SK-MEL-5 (cell line): ENCODE results near the gene HOXC10. TPM values are rescaled to one million over a fixed set of nuclear protein-coding genes. Genes with fewer than 3 reads are reported as not detected.
A peak's percentile ranks its signal among the peaks of the same experiment; 100 is the strongest.

Experiments
- DNase-seq: peaks from one replicate; pipeline ENCODE4 v3.0.0-alpha.2; 2016; ENCODE audit warnings: low read depth, low spot score
- in situ Hi-C: cut with HindIII; loops from 2 replicates; pipeline ENCODE4 v1.10.0; 2016; ENCODE audit warnings: low sequenced_read_pairs, high pct_unique_total_duplicates, low pct_unique_long_range_greater_than_20kb
- total RNA-seq: library from RNA; depleted of rRNA; stranded (reverse); fragments of >200 nt; shearing (Covaris generic); gene quantifications from 2 replicates; pipeline ENCODE4 v1.2.3, GENCODE V29; 2014

Gene HOXC10
- total RNA-seq, 1 experiment from 2014 or later = 0.53 TPM

- in situ Hi-C loops = no loop called here
These were observed 30.3 kb downstream of the HOXC10 start for GRCh38 chr12:54015018-54015931.

DNA sequence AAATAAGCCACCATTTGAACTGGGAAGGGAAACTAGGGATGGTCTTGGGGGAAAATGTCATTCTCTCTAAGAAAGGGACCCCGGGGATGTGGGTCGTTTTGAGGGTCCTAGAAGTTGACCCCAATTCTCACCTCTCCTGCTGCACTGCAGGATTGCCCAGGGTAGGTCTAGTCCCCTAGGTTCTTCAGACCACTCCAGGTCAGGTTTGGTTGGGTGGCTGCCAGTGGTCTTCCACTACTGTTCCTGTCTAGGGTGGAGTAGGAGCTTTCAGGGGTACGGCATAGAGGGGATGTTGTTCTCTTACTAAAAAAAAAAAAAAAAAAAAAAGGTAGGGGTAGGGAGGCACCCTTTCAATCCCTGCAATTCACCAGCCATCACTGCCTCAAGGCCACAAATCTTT, 31.1 kb downstream of the HOXC10 start:
- in situ Hi-C loops = no loop called here
- DNase-seq = no peak

More at GRCh38 chr12:54015018-54015931, 30.3 kb downstream of the HOXC10 start:
- no peak for DNase-seq

DNA sequence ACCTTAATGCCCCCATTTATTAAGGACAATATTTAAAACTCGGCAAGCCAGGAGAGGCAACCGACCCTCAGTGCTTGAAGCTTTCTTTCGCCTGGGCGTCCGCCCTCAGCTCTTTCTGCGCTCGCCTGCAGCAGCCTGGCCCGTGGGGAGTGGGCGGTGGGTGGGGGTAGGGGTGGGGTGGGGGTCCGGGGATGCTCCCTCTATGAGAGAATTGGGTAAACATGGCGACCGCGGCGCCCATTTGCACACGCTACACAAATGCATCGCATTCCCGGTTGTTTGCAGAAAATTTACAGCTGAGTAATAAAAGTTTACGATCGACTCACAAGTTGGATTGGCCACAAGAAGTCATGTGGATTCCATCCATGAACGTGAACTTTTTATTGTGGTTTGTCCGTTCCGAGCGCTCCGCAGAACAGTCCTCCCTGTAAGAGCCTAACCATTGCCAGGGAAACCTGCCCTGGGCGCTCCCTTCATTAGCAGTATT, 31.6 kb downstream of the HOXC10 start:
- DNase-seq = peak; percentile 64
- in situ Hi-C loops = no loop called here

DNA sequence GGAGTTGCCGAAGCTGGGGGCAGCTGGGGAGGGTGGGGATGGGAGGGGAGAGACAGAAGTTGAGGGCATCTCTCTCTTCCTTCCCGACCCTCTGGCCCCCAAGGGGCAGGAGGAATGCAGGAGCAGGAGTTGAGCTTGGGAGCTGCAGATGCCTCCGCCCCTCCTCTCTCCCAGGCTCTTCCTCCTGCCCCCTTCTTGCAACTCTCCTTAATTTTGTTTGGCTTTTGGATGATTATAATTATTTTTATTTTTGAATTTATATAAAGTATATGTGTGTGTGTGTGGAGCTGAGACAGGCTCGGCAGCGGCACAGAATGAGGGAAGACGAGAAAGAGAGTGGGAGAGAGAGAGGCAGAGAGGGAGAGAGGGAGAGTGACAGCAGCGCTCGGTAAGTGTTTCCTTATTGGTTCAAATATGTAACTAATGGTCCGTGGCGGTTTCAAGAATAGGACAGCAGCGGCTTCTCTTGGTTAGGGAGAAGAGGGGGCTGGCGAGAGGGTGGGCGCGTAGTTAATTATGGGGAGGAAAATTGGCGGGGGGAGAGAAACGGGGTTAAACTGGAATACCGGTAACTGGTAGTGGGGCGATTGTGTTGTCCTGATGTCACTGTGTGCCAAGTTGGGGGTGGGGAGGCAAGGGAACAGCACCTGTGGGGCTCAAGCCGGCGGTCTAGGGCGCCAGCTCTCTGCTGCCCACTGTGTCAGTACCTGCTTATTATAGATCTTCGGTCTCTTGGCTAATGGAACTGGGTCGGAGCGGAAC, 32.3 kb downstream of the HOXC10 start:
- in situ Hi-C loops = no loop called here
- DNase-seq = peak; percentile 55

DNA sequence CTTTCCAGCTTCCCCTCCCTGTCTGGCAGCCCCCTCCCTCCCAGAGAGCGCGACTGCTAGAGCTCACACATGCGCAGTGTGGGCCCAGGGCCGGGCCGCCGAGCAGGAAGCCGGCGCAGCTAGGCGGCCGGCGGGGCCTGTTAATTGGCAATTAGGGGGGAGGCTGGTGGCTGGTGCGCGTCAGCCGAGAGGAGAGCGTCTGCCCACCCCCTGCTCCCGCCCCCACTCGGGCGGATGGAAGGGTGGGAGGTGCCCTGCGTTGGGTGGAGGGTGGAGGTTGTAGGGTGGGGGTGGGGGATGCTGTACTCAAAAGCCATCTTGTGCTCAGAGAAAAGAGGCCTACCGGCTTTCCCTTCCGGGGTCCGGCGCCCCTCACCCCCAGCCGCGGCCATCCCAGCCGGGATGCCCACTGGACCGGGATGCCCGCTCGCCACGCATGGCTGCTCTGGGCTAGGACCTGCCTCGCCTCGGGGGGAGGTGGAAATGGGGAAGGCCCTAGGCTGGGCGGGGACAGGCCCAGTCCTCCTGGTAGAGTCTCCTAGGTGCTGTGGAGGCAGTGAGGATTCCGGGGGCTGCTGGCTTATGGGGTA, 33.0 kb downstream of the HOXC10 start:
- DNase-seq = peak; percentile 94
- in situ Hi-C loops = no loop called here

GRCh38 chr12:54018468-54018984, 33.6 kb downstream of the HOXC10 start:
- in situ Hi-C loops = no loop called here
- peak; percentile 70 for DNase-seq

- peak; percentile 41 for DNase-seq
- in situ Hi-C loops = no loop called here
These were observed 34.3 kb downstream of the HOXC10 start for GRCh38 chr12:54019091-54019811.

DNA sequence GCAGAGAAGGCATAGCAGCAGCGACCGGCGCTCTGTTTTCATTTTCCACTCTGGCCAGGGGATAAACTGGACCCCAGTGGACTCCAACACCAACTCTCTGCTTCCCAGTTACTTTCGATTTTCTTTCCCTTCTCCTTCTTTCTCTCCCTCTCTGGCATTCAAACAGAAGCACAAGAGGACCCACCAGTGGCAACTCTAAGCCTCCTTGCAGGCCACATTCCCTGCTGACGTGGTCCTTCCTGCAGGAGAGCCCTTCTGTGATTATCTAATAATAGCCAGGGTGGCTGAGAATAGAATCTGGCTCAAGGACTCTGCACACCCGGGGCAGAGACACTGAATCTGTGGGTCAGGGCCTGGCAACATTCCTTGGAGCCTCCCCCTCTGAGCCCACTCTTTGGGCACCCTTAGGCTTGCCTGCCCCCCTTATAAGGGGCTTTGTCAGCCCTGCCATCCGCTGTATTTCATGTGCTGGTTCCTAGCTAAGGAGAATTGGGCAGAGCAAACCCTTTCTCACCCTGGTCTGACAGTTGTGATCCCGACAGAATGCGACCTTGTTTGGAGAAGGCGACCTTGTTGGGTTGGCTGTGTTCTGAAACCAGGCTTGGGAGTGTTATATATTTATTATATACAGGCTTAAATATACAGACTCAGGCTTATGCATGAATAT, 35.1 kb downstream of the HOXC10 start:
- in situ Hi-C loops = no loop called here
- peak; percentile 41 for DNase-seq

- in situ Hi-C loops = no loop called here
- DNase-seq = no peak
These were observed 35.9 kb downstream of the HOXC10 start for GRCh38 chr12:54020591-54021405.

GRCh38 chr12:54021432-54022013, 36.6 kb downstream of the HOXC10 start:
- in situ Hi-C loops = no loop called here
- peak; percentile 86 for DNase-seq

- no peak for DNase-seq
- in situ Hi-C loops = no loop called here
These were observed 38.3 kb downstream of the HOXC10 start for GRCh38 chr12:54022960-54023884.

- in situ Hi-C loops = no loop called here
- no peak for DNase-seq
These were observed 39.2 kb downstream of the HOXC10 start for GRCh38 chr12:54024127-54024526.

GRCh38 chr12:54024581-54025305, 39.8 kb downstream of the HOXC10 start:
- no peak for DNase-seq
- in situ Hi-C loops = no loop called here
